OCI-LY7 (cell line): Measurements from ENCODE around the gene GNAT2. TPM values are rescaled to one million over a fixed set of nuclear protein-coding genes. Genes with fewer than 3 reads are reported as not detected.

Source experiments
- BruUV-seq: library from RNA; stranded (reverse); fragments of 400-500 nt; replicated peaks from 2 replicates; lab custom pipeline; 2021; lab: Mats Ljungman, UMichigan
- CTCF ChIA-PET: fragments of 300-600 bp; sonication (Branson Sonifier 250); formaldehyde crosslinking; loops from one replicate; lab custom pipeline; 2022; ENCODE audit warnings: antibody characterized with exemption; ENCODE audit not compliant: unreplicated experiment; lab: Charles Lee
- POLR2A ChIA-PET: fragments of 300-600 bp; sonication (Branson Sonifier 250); formaldehyde crosslinking; loops from one replicate; lab custom pipeline; 2022; ENCODE audit warnings: antibody characterized with exemption; lab: Charles Lee
- DNase-seq: peaks from one replicate; pipeline ENCODE4 v3.0.0-alpha.2; 2015; ENCODE audit warnings: low spot score
- H2AFZ ChIP-seq: fragments of 200-600 bp; sonication (generic), shearing (Covaris generic); 2 replicates; pipeline ENCODE4 v1.6.1; 2014; ENCODE audit warnings: mild to moderate bottlenecking, antibody characterized with exemption, low read length, moderate library complexity
- H3K27ac ChIP-seq: fragments of 200-600 bp; sonication (generic); 2 replicates; pipeline ENCODE4 v1.5.1; 2014; ENCODE audit warnings: mixed run types, low read depth, mild to moderate bottlenecking, moderate library complexity, low read length, inconsistent platforms; ENCODE audit not compliant: poor library complexity, severe bottlenecking
- H3K36me3 ChIP-seq: fragments of 200-600 bp; sonication (generic); 2 replicates; pipeline ENCODE4 v1.6.1; 2014; ENCODE audit warnings: mild to moderate bottlenecking, antibody characterized with exemption, low read length, moderate library complexity, mixed read lengths; ENCODE audit not compliant: insufficient read depth
- H3K4me1 ChIP-seq: fragments of 200-600 bp; sonication (generic); 2 replicates; pipeline ENCODE4 v1.5.1; 2014; ENCODE audit warnings: mild to moderate bottlenecking, low read length; ENCODE audit not compliant: insufficient read depth, poor library complexity, severe bottlenecking
- H3K4me2 ChIP-seq: fragments of 200-600 bp; sonication (generic); 2 replicates; pipeline ENCODE4 v1.6.1; 2014; ENCODE audit warnings: mild to moderate bottlenecking, low read length
- H3K4me3 ChIP-seq: fragments of 200-600 bp; sonication (generic); 2 replicates; pipeline ENCODE4 v1.5.1; 2014; ENCODE audit warnings: mild to moderate bottlenecking, low read depth, low read length; ENCODE audit not compliant: poor library complexity, severe bottlenecking
- H3K79me2 ChIP-seq: fragments of 200-600 bp; sonication (generic); 2 replicates; pipeline ENCODE4 v1.6.1; 2016; ENCODE audit warnings: low read depth, mild to moderate bottlenecking, low read length, moderate library complexity, mixed read lengths; ENCODE audit not compliant: insufficient read depth
- H3K9me2 ChIP-seq: fragments of 200-600 bp; sonication (generic); 2 replicates; pipeline ENCODE4 v1.6.1; 2016; ENCODE audit warnings: mild to moderate bottlenecking, low read length, mixed read lengths; ENCODE audit not compliant: insufficient read depth
- H3K9me3 ChIP-seq: fragments of 200-600 bp; sonication (generic); 2 replicates; pipeline ENCODE4 v1.6.1; 2014; ENCODE audit warnings: mild to moderate bottlenecking, mixed run types, low read length, mixed read lengths
- H4K20me1 ChIP-seq: fragments of 200-600 bp; sonication (generic); 2 replicates; pipeline ENCODE4 v1.6.1; 2014; ENCODE audit warnings: mild to moderate bottlenecking, antibody characterized with exemption, low read length, moderate library complexity, mixed read lengths; ENCODE audit not compliant: insufficient read depth
- EZH2phosphoT487 ChIP-seq: fragments of 200-600 bp; sonication (generic); IDR thresholded peaks from 2 replicates; pipeline ENCODE4 v1.6.1; 2018; ENCODE audit warnings: low read depth, borderline replicate concordance, mild to moderate bottlenecking, mixed run types, antibody characterized with exemption, low read length, moderate library complexity, mixed read lengths
- intact Hi-C: fragments of 100-400 bp; cut with micrococcal nuclease; formaldehyde crosslinking; loops from one replicate; pipeline ENCODE4 v1.10.0; 2022; ENCODE audit not compliant: unreplicated experiment
- small RNA-seq: library from RNA; depleted of rRNA; stranded (forward); fragments of <200 nt; gene quantifications from one replicate; pipeline ENCODE3, GENCODE V24; 2014
- total RNA-seq, 2 experiments: library from RNA; depleted of rRNA in 1 of 2; stranded (reverse); fragments of >200 nt in 1 of 2; shearing (Covaris generic) in 1 of 2; gene quantifications; 2 replicates each; pipeline ENCODE4 v1.2.3, GENCODE V29; 2014 to 2022
- TF ChIP-seq, protein P1 (sequence below): fragments of 200-600 bp; sonication (generic); conservative IDR thresholded peaks from 2 replicates; pipeline ENCODE4 v1.5.1; 2014; ENCODE audit warnings: mild to moderate bottlenecking, antibody characterized with exemption, low read length, moderate library complexity, mixed read lengths

Gene GNAT2
- total RNA-seq, 2 experiments from 2014 or later = 1.3 TPM; not detected in 1

DNA sequence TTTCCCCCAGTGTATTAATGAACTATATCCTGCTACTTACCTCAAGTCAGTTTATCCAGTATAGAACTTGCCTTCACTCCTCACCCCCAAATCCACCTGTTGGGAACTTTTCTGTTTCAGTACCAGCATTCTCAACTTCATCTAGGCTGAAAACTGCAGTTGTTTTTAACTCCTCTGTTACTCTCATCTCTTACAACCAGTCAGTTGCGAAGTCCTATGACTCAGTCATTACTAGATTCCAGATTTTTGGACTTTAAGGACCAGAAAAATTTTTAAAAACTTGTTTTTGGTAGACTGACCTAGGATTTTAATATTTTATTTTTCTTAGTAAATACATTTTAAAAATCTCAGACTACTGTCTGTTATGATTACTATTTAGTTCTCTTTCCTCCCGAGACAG is 62.9 kb downstream of the GNAT2 start:
- CTCF ChIA-PET = no interaction called here
- Histone ChIP-seq H3K9me3 (no peaks in the 10 kb centered on the region), H3K4me3 (no peak overlapping the region), H2AFZ (no peak overlapping the region), H3K36me3 (peaks cover 15% of the 10 kb centered on the region), H3K9me2 (no peaks in the 10 kb centered on the region), H3K4me1 (peaks cover 8% of the 10 kb centered on the region), H4K20me1 (peaks cover 5% of the 10 kb centered on the region; the same call in 1 of the 2 replicates), H3K79me2 (peaks cover 91% of the 10 kb centered on the region), H3K27ac (no peak overlapping the region), H3K4me2 (no peak overlapping the region)
- no TSS peak for BruUV-seq
- intact Hi-C loops = no loop called here
- POLR2A ChIA-PET = interaction anchor here (0.7 kb wide), 1 partner anchor 24 kb away, joined by 3 read pairs; no protein-coding TSS in a partner anchor
- no peak for DNase-seq
- TF ChIP-seq EZH2phosphoT487 = no peak
- TF ChIP-seq, protein P1, sequence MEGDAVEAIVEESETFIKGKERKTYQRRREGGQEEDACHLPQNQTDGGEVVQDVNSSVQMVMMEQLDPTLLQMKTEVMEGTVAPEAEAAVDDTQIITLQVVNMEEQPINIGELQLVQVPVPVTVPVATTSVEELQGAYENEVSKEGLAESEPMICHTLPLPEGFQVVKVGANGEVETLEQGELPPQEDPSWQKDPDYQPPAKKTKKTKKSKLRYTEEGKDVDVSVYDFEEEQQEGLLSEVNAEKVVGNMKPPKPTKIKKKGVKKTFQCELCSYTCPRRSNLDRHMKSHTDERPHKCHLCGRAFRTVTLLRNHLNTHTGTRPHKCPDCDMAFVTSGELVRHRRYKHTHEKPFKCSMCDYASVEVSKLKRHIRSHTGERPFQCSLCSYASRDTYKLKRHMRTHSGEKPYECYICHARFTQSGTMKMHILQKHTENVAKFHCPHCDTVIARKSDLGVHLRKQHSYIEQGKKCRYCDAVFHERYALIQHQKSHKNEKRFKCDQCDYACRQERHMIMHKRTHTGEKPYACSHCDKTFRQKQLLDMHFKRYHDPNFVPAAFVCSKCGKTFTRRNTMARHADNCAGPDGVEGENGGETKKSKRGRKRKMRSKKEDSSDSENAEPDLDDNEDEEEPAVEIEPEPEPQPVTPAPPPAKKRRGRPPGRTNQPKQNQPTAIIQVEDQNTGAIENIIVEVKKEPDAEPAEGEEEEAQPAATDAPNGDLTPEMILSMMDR = no peak

Small RNA genes within 50 kb of the gene (small RNA-seq; reads per million reads assigned to genes)
- not detected for gene RNU6V

Other genes with a start within 250 kb of the GNAT2 start
- 16.2 and 21.8 TPM in 2 replicates for gene SORT1, start 221.7 kb downstream of the GNAT2 start, total RNA-seq (2014; rRNA removed; shearing (Covaris generic))
- 40.8 and 45.5 TPM in 2 replicates for gene SORT1, start 221.7 kb downstream of the GNAT2 start, total RNA-seq (2022)
- 46.3 and 53.3 TPM in 2 replicates for gene PSMA5, start 193.2 kb downstream of the GNAT2 start, total RNA-seq (2014; rRNA removed; shearing (Covaris generic))
- gene PSMA5, start 193.2 kb downstream of the GNAT2 start, total RNA-seq (2022) = 141 and 152 TPM in 2 replicates
- gene SYPL2, start 153.1 kb downstream of the GNAT2 start, total RNA-seq (2014; rRNA removed; shearing (Covaris generic)) = not detected in 2 replicates
- not detected in 2 replicates for gene SYPL2, start 153.1 kb downstream of the GNAT2 start, total RNA-seq (2022)
- 6.5 and 13.1 TPM in 2 replicates for gene ATXN7L2, start 135.7 kb downstream of the GNAT2 start, total RNA-seq (2014; rRNA removed; shearing (Covaris generic))
- 8.2 and 9.6 TPM in 2 replicates for gene ATXN7L2, start 135.7 kb downstream of the GNAT2 start, total RNA-seq (2022)
- gene CYB561D1, start 125.5 kb downstream of the GNAT2 start, total RNA-seq (2014; rRNA removed; shearing (Covaris generic)) = 5.8 and 6.2 TPM in 2 replicates
- 10.5 and 11.3 TPM in 2 replicates for gene CYB561D1, start 125.5 kb downstream of the GNAT2 start, total RNA-seq (2022)
- gene AMIGO1, start 109.9 kb downstream of the GNAT2 start, total RNA-seq (2014; rRNA removed; shearing (Covaris generic)) = 0.16 and 0.33 TPM in 2 replicates
- 0.15 and 0.17 TPM in 2 replicates for gene AMIGO1, start 109.9 kb downstream of the GNAT2 start, total RNA-seq (2022)
- not detected in 2 replicates for gene GPR61, start 79.7 kb downstream of the GNAT2 start, total RNA-seq (2014; rRNA removed; shearing (Covaris generic))
- not detected in 2 replicates for gene GPR61, start 79.7 kb downstream of the GNAT2 start, total RNA-seq (2022)
- gene GNAI3, start 71.0 kb downstream of the GNAT2 start, total RNA-seq (2014; rRNA removed; shearing (Covaris generic)) = 3.8 and 4.1 TPM in 2 replicates
- 5.4 and 6.1 TPM in 2 replicates for gene GNAI3, start 71.0 kb downstream of the GNAT2 start, total RNA-seq (2022)
- gene AMPD2, start 221 bp upstream of the GNAT2 start, total RNA-seq (2014; rRNA removed; shearing (Covaris generic)) = 51.8 and 62.7 TPM in 2 replicates
- gene AMPD2, start 221 bp upstream of the GNAT2 start, total RNA-seq (2022) = 56.8 and 66.2 TPM in 2 replicates
- 3.4 and 6.0 TPM in 2 replicates for gene GSTM4, start 36.5 kb upstream of the GNAT2 start, total RNA-seq (2014; rRNA removed; shearing (Covaris generic))
- gene GSTM4, start 36.5 kb upstream of the GNAT2 start, total RNA-seq (2022) = 6.8 and 8.0 TPM in 2 replicates
- 0.38 and 1.4 TPM in 2 replicates for gene GSTM2, start 48.4 kb upstream of the GNAT2 start, total RNA-seq (2014; rRNA removed; shearing (Covaris generic))
- gene GSTM2, start 48.4 kb upstream of the GNAT2 start, total RNA-seq (2022) = 0.76 and 0.89 TPM in 2 replicates
- not detected in 2 replicates for gene GSTM1, start 68.2 kb upstream of the GNAT2 start, total RNA-seq (2014; rRNA removed; shearing (Covaris generic))
- not detected in 2 replicates for gene GSTM1, start 68.2 kb upstream of the GNAT2 start, total RNA-seq (2022)
- not detected in 2 replicates for gene GSTM5, start 92.6 kb upstream of the GNAT2 start, total RNA-seq (2014; rRNA removed; shearing (Covaris generic))
- gene GSTM5, start 92.6 kb upstream of the GNAT2 start, total RNA-seq (2022) = not detected in 2 replicates
- not detected in 2 replicates for gene GSTM3, start 121.4 kb upstream of the GNAT2 start, total RNA-seq (2014; rRNA removed; shearing (Covaris generic))
- gene GSTM3, start 121.4 kb upstream of the GNAT2 start, total RNA-seq (2022) = not detected in 2 replicates
- gene EPS8L3, start 144.3 kb upstream of the GNAT2 start, total RNA-seq (2014; rRNA removed; shearing (Covaris generic)) = not detected in 2 replicates
- not detected in 2 replicates for gene EPS8L3, start 144.3 kb upstream of the GNAT2 start, total RNA-seq (2022)